ENCODE results near the gene PVALEF. TPM values are rescaled to one million over a fixed set of nuclear protein-coding genes. Genes with fewer than 3 reads are reported as not detected.

The PVALEF gene
- total RNA-seq, 5 donors from 2014 or later (not counting 1 experiment from before 2014, with no cell fraction given) = not detected

GRCh38 chr17:81128774-81129173 lies 36.5 kb upstream of the PVALEF start:
- Mint-ChIP-seq H3K27ac (no peak overlapping the region), H3K4me3 (no peak overlapping the region), H3K27me3 (no peaks in the 10 kb centered on the region), H3K9me3 (no peaks in the 10 kb centered on the region), H3K4me1 (no peaks in the 10 kb centered on the region), H3K36me3 (no peaks in the 10 kb centered on the region)
- H3K27ac ChIP-seq (ENCODE audit: low read length) = no peak overlapping the region
- no peaks in the 10 kb centered on the region for H3K36me3 ChIP-seq (ENCODE audit: control insufficient read depth in 2 of 2, extremely low read depth in 1 of 2, insufficient read depth in 1 of 2, low read length in 1 of 2)
- peaks cover 0 to 6% of the 10 kb centered on the region in 2 experiments for H3K27me3 ChIP-seq (replicated peaks in 1 of 2; ENCODE audit: control insufficient read depth in 2 of 2, extremely low read depth in 1 of 2, insufficient read depth in 2 of 2, low read length in 1 of 2)
- WGBS (ENCODE audit: insufficient coverage) = 90% methylated on average over 23 of the region's 23 CpGs
- no peak overlapping the region for H3K4me3 ChIP-seq (ENCODE audit: control insufficient read depth in 1 of 2, extremely low read depth in 1 of 2, low read length in 1 of 2)
- DNase-seq (no peak), ATAC-seq (replicated peaks in 1 of 4) (no peak)
- CTCF ChIA-PET = no interaction called here
- H3K9me3 ChIP-seq = no peaks in the 10 kb centered on the region
- POLR2A ChIA-PET = no interaction called here
- no peaks in the 10 kb centered on the region for H3K4me1 ChIP-seq (ENCODE audit: control insufficient read depth in 1 of 2, extremely low read depth in 1 of 2, insufficient read depth in 2 of 2, low read length in 2 of 2)

- H3K4me3 Mint-ChIP-seq = no peak overlapping the region
- H3K27me3 ChIP-seq (replicated peaks in 1 of 2; ENCODE audit: control insufficient read depth in 2 of 2, extremely low read depth in 1 of 2, insufficient read depth in 2 of 2, low read length in 1 of 2) = peaks cover 0 to 6% of the 10 kb centered on the region in 2 experiments
- no peaks in the 10 kb centered on the region for H3K36me3 Mint-ChIP-seq
- WGBS (ENCODE audit: insufficient coverage) = 91% methylated on average over 7 of the region's 11 CpGs
- no peaks in the 10 kb centered on the region for H3K4me1 Mint-ChIP-seq
- DNase-seq (no peak), ATAC-seq (replicated peaks in 1 of 4) (no peak)
- ChIA-PET POLR2A (no interaction called here), CTCF (no interaction called here)
- no peak overlapping the region for H3K4me3 ChIP-seq (ENCODE audit: control insufficient read depth in 1 of 2, extremely low read depth in 1 of 2, low read length in 1 of 2)
- H3K27me3 Mint-ChIP-seq = no peaks in the 10 kb centered on the region
- H3K9me3 ChIP-seq = no peaks in the 10 kb centered on the region
- H3K36me3 ChIP-seq (ENCODE audit: control insufficient read depth in 2 of 2, extremely low read depth in 1 of 2, insufficient read depth in 1 of 2, low read length in 1 of 2) = no peaks in the 10 kb centered on the region
- H3K27ac ChIP-seq (ENCODE audit: low read length) = no peak overlapping the region
- no peak overlapping the region for H3K27ac Mint-ChIP-seq
- no peaks in the 10 kb centered on the region for H3K9me3 Mint-ChIP-seq
- H3K4me1 ChIP-seq (ENCODE audit: control insufficient read depth in 1 of 2, extremely low read depth in 1 of 2, insufficient read depth in 2 of 2, low read length in 2 of 2) = no peaks in the 10 kb centered on the region
Measured at GRCh38 chr17:81129289-81129688, 36.0 kb upstream of the PVALEF start.

DNA sequence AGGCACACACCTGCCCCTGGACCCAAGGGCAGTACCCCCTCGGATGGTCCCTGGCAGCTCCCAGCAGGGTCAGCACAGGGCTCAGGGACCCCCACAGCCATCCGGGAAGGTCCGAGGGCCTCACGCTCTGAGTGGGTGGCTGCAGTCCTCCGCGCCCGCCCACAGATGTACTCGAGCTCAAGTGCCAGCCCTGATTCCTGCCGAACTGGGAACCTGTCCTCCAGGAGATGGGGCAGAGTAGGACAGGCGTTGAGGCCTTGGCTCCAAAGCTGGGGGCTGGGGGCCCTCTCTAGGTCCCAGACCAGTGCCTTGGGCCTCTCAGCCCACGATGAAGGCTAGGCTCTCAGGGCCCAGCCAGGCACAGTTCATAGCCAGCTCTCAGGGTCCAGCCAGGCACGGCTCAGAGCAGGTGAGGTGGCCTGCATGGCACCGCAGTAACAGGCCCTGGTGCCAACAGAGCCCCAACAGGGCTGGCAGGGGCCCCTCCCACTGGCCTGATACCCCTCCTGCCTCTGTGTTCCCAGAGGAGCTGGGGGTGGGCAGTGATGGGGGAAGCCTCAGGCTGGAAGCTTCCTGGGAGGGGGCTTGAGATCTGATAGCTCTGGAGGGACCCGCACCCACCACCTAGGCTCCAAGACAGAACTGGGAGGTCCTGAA lies 35.5 kb upstream of the PVALEF start:
- no peaks in the 10 kb centered on the region for H3K36me3 Mint-ChIP-seq
- H3K4me3 ChIP-seq (ENCODE audit: control insufficient read depth in 1 of 2, extremely low read depth in 1 of 2, low read length in 1 of 2) = no peak overlapping the region
- no peak overlapping the region for H3K27ac Mint-ChIP-seq
- POLR2A ChIA-PET = no interaction called here
- no peak overlapping the region for H3K4me3 Mint-ChIP-seq
- 74% methylated on average over 13 of the region's 14 CpGs for WGBS (ENCODE audit: insufficient coverage)
- H3K9me3 ChIP-seq = no peaks in the 10 kb centered on the region
- H3K4me1 Mint-ChIP-seq = no peaks in the 10 kb centered on the region
- H3K27me3 ChIP-seq (replicated peaks in 1 of 2; ENCODE audit: control insufficient read depth in 2 of 2, extremely low read depth in 1 of 2, insufficient read depth in 2 of 2, low read length in 1 of 2) = peaks cover 0 to 8% of the 10 kb centered on the region in 2 experiments
- no peaks in the 10 kb centered on the region for H3K27me3 Mint-ChIP-seq
- ATAC-seq (replicated peaks in 1 of 4) (no peak), DNase-seq (no peak)
- no peaks in the 10 kb centered on the region for H3K36me3 ChIP-seq (ENCODE audit: control insufficient read depth in 2 of 2, extremely low read depth in 1 of 2, insufficient read depth in 1 of 2, low read length in 1 of 2)
- H3K4me1 ChIP-seq (ENCODE audit: control insufficient read depth in 1 of 2, extremely low read depth in 1 of 2, insufficient read depth in 2 of 2, low read length in 2 of 2) = no peaks in the 10 kb centered on the region
- no peak overlapping the region for H3K27ac ChIP-seq (ENCODE audit: low read length)
- CTCF ChIA-PET = no interaction called here
- no peaks in the 10 kb centered on the region for H3K9me3 Mint-ChIP-seq

- H3K27me3 Mint-ChIP-seq = no peaks in the 10 kb centered on the region
- Histone ChIP-seq H3K4me3 (ENCODE audit: control insufficient read depth in 1 of 2, extremely low read depth in 1 of 2, low read length in 1 of 2) (no peak overlapping the region), H3K27me3 (replicated peaks in 1 of 2; ENCODE audit: control insufficient read depth in 2 of 2, extremely low read depth in 1 of 2, insufficient read depth in 2 of 2, low read length in 1 of 2) (peaks cover 0 to 8% of the 10 kb centered on the region in 2 experiments), H3K36me3 (ENCODE audit: control insufficient read depth in 2 of 2, extremely low read depth in 1 of 2, insufficient read depth in 1 of 2, low read length in 1 of 2) (no peaks in the 10 kb centered on the region), H3K4me1 (ENCODE audit: control insufficient read depth in 1 of 2, extremely low read depth in 1 of 2, insufficient read depth in 2 of 2, low read length in 2 of 2) (no peaks in the 10 kb centered on the region), H3K27ac (ENCODE audit: low read length) (no peak overlapping the region), H3K9me3 (no peaks in the 10 kb centered on the region)
- H3K36me3 Mint-ChIP-seq = no peaks in the 10 kb centered on the region
- WGBS (ENCODE audit: insufficient coverage) = 84% methylated on average over 25 of the region's 41 CpGs
- DNase-seq = no peak
- H3K4me3 Mint-ChIP-seq = no peak overlapping the region
- no peaks in the 10 kb centered on the region for H3K4me1 Mint-ChIP-seq
- no peak for ATAC-seq (replicated peaks in 1 of 4)
- H3K27ac Mint-ChIP-seq = no peak overlapping the region
- ChIA-PET POLR2A (interaction anchor here in 1 of 2 donors (0.5 kb wide), 1 partner anchor 158 kb away, joined by 13 read pairs; no protein-coding TSS in a partner anchor), CTCF (interaction anchor here in 1 of 2 donors (0.6 kb wide), 1 partner anchor 707 kb away, joined by 4 read pairs; no protein-coding TSS in a partner anchor)
- no peaks in the 10 kb centered on the region for H3K9me3 Mint-ChIP-seq
Measured at GRCh38 chr17:81130385-81131361, 34.6 kb upstream of the PVALEF start.

GRCh38 chr17:81131486-81132196 lies 33.7 kb upstream of the PVALEF start:
- WGBS (ENCODE audit: insufficient coverage) = 80% methylated on average over 10 of the region's 14 CpGs
- Histone ChIP-seq H3K27ac (ENCODE audit: low read length) (no peak overlapping the region), H3K4me1 (ENCODE audit: control insufficient read depth in 1 of 2, extremely low read depth in 1 of 2, insufficient read depth in 2 of 2, low read length in 2 of 2) (no peaks in the 10 kb centered on the region), H3K4me3 (ENCODE audit: control insufficient read depth in 1 of 2, extremely low read depth in 1 of 2, low read length in 1 of 2) (no peak overlapping the region), H3K27me3 (replicated peaks in 1 of 2; ENCODE audit: control insufficient read depth in 2 of 2, extremely low read depth in 1 of 2, insufficient read depth in 2 of 2, low read length in 1 of 2) (peaks cover 0 to 8% of the 10 kb centered on the region in 2 experiments), H3K9me3 (no peaks in the 10 kb centered on the region), H3K36me3 (ENCODE audit: control insufficient read depth in 2 of 2, extremely low read depth in 1 of 2, insufficient read depth in 1 of 2, low read length in 1 of 2) (no peaks in the 10 kb centered on the region)
- ChIA-PET CTCF (no interaction called here), POLR2A (no interaction called here)
- Mint-ChIP-seq H3K4me1 (no peaks in the 10 kb centered on the region), H3K36me3 (no peaks in the 10 kb centered on the region), H3K4me3 (no peak overlapping the region), H3K27ac (no peak overlapping the region), H3K27me3 (no peaks in the 10 kb centered on the region), H3K9me3 (no peaks in the 10 kb centered on the region)
- ATAC-seq (replicated peaks in 1 of 4) (no peak), DNase-seq (no peak)

- H3K4me1 ChIP-seq (ENCODE audit: control insufficient read depth in 1 of 2, extremely low read depth in 1 of 2, insufficient read depth in 2 of 2, low read length in 2 of 2) = no peaks in the 10 kb centered on the region
- ATAC-seq (replicated peaks in 1 of 4) (no peak), DNase-seq (no peak)
- POLR2A ChIA-PET = no interaction called here
- no peak overlapping the region for H3K4me3 ChIP-seq (ENCODE audit: control insufficient read depth in 1 of 2, extremely low read depth in 1 of 2, low read length in 1 of 2)
- Mint-ChIP-seq H3K36me3 (no peaks in the 10 kb centered on the region), H3K4me1 (no peaks in the 10 kb centered on the region), H3K9me3 (no peaks in the 10 kb centered on the region), H3K27me3 (no peaks in the 10 kb centered on the region), H3K27ac (no peak overlapping the region), H3K4me3 (no peak overlapping the region)
- H3K27me3 ChIP-seq (replicated peaks in 1 of 2; ENCODE audit: control insufficient read depth in 2 of 2, extremely low read depth in 1 of 2, insufficient read depth in 2 of 2, low read length in 1 of 2) = peaks cover 0 to 8% of the 10 kb centered on the region in 2 experiments
- no peak overlapping the region for H3K27ac ChIP-seq (ENCODE audit: low read length)
- H3K36me3 ChIP-seq (ENCODE audit: control insufficient read depth in 2 of 2, extremely low read depth in 1 of 2, insufficient read depth in 1 of 2, low read length in 1 of 2) = no peaks in the 10 kb centered on the region
- CTCF ChIA-PET = no interaction called here
- H3K9me3 ChIP-seq = no peaks in the 10 kb centered on the region
- WGBS (ENCODE audit: insufficient coverage) = 61% methylated on average over 11 of the region's 11 CpGs
Measured at GRCh38 chr17:81132197-81132540, 33.1 kb upstream of the PVALEF start.

Data from T-cell (primary cell).